NOMO-1 (cell line): ENCODE measurements around the gene AAR2.

Experiments used
- DNase-seq, 2 experiments: peaks; one replicate each; lab custom pipeline; 2025; ENCODE audit not compliant: unreplicated experiment in 2 of 2; lab: John Stamatoyannopoulos, UW

The AAR2 gene

GRCh38 chr20:36217226-36217625 lies 19.1 kb upstream of the AAR2 start:
- no peak for DNase-seq

- DNase-seq, result no peak
Observed at GRCh38 chr20:36218380-36219064, 17.8 kb upstream of the AAR2 start.

GRCh38 chr20:36219671-36220220 lies 16.5 kb upstream of the AAR2 start:
- DNase-seq, result no peak

- no peak for DNase-seq
Observed at GRCh38 chr20:36225666-36226065, 10.6 kb upstream of the AAR2 start.

GRCh38 chr20:36228770-36229169 lies 7.5 kb upstream of the AAR2 start:
- no peak for DNase-seq

GRCh38 chr20:36230019-36230418 lies 6.3 kb upstream of the AAR2 start:
- no peak for DNase-seq

- no peak for DNase-seq
Observed at GRCh38 chr20:36231331-36231730, 4.9 kb upstream of the AAR2 start.

- no peak for DNase-seq
Observed at GRCh38 chr20:36234771-36235320, 1.4 kb upstream of the AAR2 start.

- DNase-seq, result no peak
Observed at GRCh38 chr20:36236786-36237121, 476 bp downstream of the AAR2 start.

GRCh38 chr20:36237477-36237876 lies 1.2 kb downstream of the AAR2 start:
- DNase-seq, result no peak

GRCh38 chr20:36238153-36238552 lies 1.9 kb downstream of the AAR2 start:
- DNase-seq, result no peak

GRCh38 chr20:36238760-36239159 lies 2.5 kb downstream of the AAR2 start:
- no peak for DNase-seq

GRCh38 chr20:36240076-36240475 lies 3.8 kb downstream of the AAR2 start:
- no peak for DNase-seq

- no peak for DNase-seq
Observed at GRCh38 chr20:36241678-36242077, 5.4 kb downstream of the AAR2 start.

GRCh38 chr20:36243726-36244125 lies 7.4 kb downstream of the AAR2 start:
- DNase-seq, result no peak

- DNase-seq, result no peak
Observed at GRCh38 chr20:36246401-36246800, 10.1 kb downstream of the AAR2 start.

GRCh38 chr20:36248836-36249235 lies 12.6 kb downstream of the AAR2 start:
- no peak for DNase-seq

GRCh38 chr20:36249450-36249849 lies 13.2 kb downstream of the AAR2 start:
- no peak for DNase-seq

GRCh38 chr20:36251426-36251825 lies 15.1 kb downstream of the AAR2 start:
- no peak for DNase-seq

- no peak for DNase-seq
Observed at GRCh38 chr20:36252511-36252910, 16.2 kb downstream of the AAR2 start.

GRCh38 chr20:36253036-36253435 lies 16.8 kb downstream of the AAR2 start:
- no peak for DNase-seq

GRCh38 chr20:36254076-36254475 lies 17.8 kb downstream of the AAR2 start:
- DNase-seq, result no peak

GRCh38 chr20:36255445-36255844 lies 19.2 kb downstream of the AAR2 start:
- DNase-seq, result no peak
